Esophagus squamous epithelium (tissue), 5 donors: Measurements from ENCODE around the gene HNRNPA1L2. TPM values are rescaled to one million over a fixed set of nuclear protein-coding genes. Genes with fewer than 3 reads are reported as not detected.
"Not testable (repeated sequence)": the region's sequence is repeated elsewhere in the genome, so short reads cannot be mapped to it uniquely, and the experiment has no call there.

Experiments
- DNase-seq: peaks from one replicate; lab custom pipeline; 2025; lab: John Stamatoyannopoulos, UW
- H3K27ac ChIP-seq, 4 donors: fragments of 200-600 bp; sonication (generic); one replicate each; pipeline ENCODE4 v1.5.1; 2016 to 2019; ENCODE audit warnings: mild to moderate bottlenecking in 1 of 4
- H3K27me3 ChIP-seq, 4 donors: fragments of 200-600 bp; sonication (generic); 1 replicate in 3 of 4; 2 replicates in 1 of 4; pipeline versions ENCODE4 v1.5.1 to v1.6.0; 2017 to 2021; ENCODE audit warnings: antibody characterized with exemption in 1 of 4
- H3K36me3 ChIP-seq, 3 donors: fragments of 200-600 bp; sonication (generic); one replicate each; pipeline ENCODE4 v1.5.1; 2016 to 2019
- H3K4me1 ChIP-seq, 3 donors: fragments of 200-600 bp; sonication (generic); one replicate each; pipeline ENCODE4 v1.5.1; 2017 to 2019
- H3K4me3 ChIP-seq, 4 donors: fragments of 200-600 bp; sonication (generic); 1 replicate in 3 of 4; 2 replicates in 1 of 4; pipeline ENCODE4 v1.5.1; 2016 to 2019; ENCODE audit warnings: mild to moderate bottlenecking in 2 of 4, moderate library complexity in 1 of 4
- H3K9me3 ChIP-seq, 3 donors: fragments of 200-600 bp; sonication (generic); one replicate each; pipeline ENCODE4 v1.5.1; 2016 to 2019
- CTCF ChIP-seq, 6 experiments: fragments of 450-650 bp in 4 of 6; fragments of 200-600 bp in 2 of 6; sonication (generic) in 2 of 6; IDR thresholded peaks; one replicate each; pipeline ENCODE4 v1.5.1; 2016 to 2019; ENCODE audit warnings: antibody characterized with exemption in 6 of 6, mild to moderate bottlenecking in 4 of 6, moderate library complexity in 4 of 6
- POLR2A ChIP-seq, 4 donors: fragments of 450-650 bp; IDR thresholded peaks; one replicate each; pipeline ENCODE4 v1.6.1; 2017; ENCODE audit warnings: antibody characterized with exemption in 4 of 4, mild to moderate bottlenecking in 4 of 4, moderate library complexity in 3 of 4
- WGBS, 2 donors: methylation state at CpG; one replicate each; pipeline ENCODE4 v1.1.5; 2018; 5-methylcytosine and 5-hydroxymethylcytosine counted together
- intact Hi-C: fragments of 100-400 bp; cut with DNase I; formaldehyde crosslinking; loops from one replicate; pipeline ENCODE4 v1.15.0; 2022
- total RNA-seq, 4 donors: library from RNA; depleted of rRNA; stranded (reverse); fragments of >200 nt; gene quantifications; one replicate each; pipeline ENCODE4 v1.1.0, GENCODE V29; 2016
- donor health status: DM: yes; HTN: yes; CAD: no.

HNRNPA1L2 gene
- total RNA-seq, 4 donors from 2014 or later, result 1.9 to 6.9 (median 2.3) TPM

GRCh38 chr13:52599848-52600603 is 42.2 kb upstream of the HNRNPA1L2 start:
- H3K4me1 ChIP-seq, result peaks cover 11 to 25% (median 11%) of the 10 kb centered on the region in 3 donors
- WGBS, 2 donors, result 0 to 2% methylated on average over 4 to 6 of the region's 73 CpGs
- H3K27ac ChIP-seq, result peak overlapping the region; percentile 78 to 87 (median 83)
- H3K27me3 ChIP-seq, result no peaks in the 10 kb centered on the region
- peak overlapping the region; percentile 61 to 81 (median 68) for H3K4me3 ChIP-seq
- intact Hi-C loops, result no loop called here
- no peak for DNase-seq
- TF ChIP-seq CTCF (IDR thresholded peaks at IDR 0.05) (no peak), POLR2A (IDR thresholded peaks at IDR 0.05) (no peak)
- no peaks in the 10 kb centered on the region for H3K9me3 ChIP-seq
- no peaks in the 10 kb centered on the region for H3K36me3 ChIP-seq

GRCh38 chr13:52600666-52601065 is 41.6 kb upstream of the HNRNPA1L2 start:
- Histone ChIP-seq H3K36me3 (no peaks in the 10 kb centered on the region), H3K9me3 (no peaks in the 10 kb centered on the region), H3K27ac (peak overlapping the region; percentile 78 to 87 (median 83)), H3K27me3 (no peaks in the 10 kb centered on the region), H3K4me3 (peak overlapping the region; percentile 61 to 81 (median 68)), H3K4me1 (peaks cover 11 to 25% (median 11%) of the 10 kb centered on the region in 3 donors)
- DNase-seq, result no peak
- TF ChIP-seq CTCF (IDR thresholded peaks at IDR 0.05), result no peak
- TF ChIP-seq POLR2A (IDR thresholded peaks at IDR 0.05), result no peak
- intact Hi-C loops, result no loop called here
- 24 to 35% methylated on average over 3 of the region's 3 CpGs for WGBS, 2 donors

- H3K27me3 ChIP-seq, H3K9me3 ChIP-seq, H3K36me3 ChIP-seq, DNase-seq, H3K27ac ChIP-seq, H3K4me3 ChIP-seq, intact Hi-C loops: not testable (repeated sequence)
- WGBS, 2 donors, result 80 to 95% methylated on average over 1 to 3 of the region's 4 CpGs
- H3K4me1 ChIP-seq, result peaks cover 11 to 25% (median 11%) of the 10 kb centered on the region in 3 donors
Measured at GRCh38 chr13:52603316-52603715, 38.9 kb upstream of the HNRNPA1L2 start.

GRCh38 chr13:52606126-52606525 is 36.1 kb upstream of the HNRNPA1L2 start:
- H3K4me3 ChIP-seq, H3K27me3 ChIP-seq, H3K9me3 ChIP-seq, DNase-seq, H3K4me1 ChIP-seq, H3K27ac ChIP-seq, H3K36me3 ChIP-seq, intact Hi-C loops: not testable (repeated sequence)
- WGBS, 2 donors, result 56 to 82% methylated on average over 3 to 6 of the region's 6 CpGs

- H3K27ac ChIP-seq, H3K9me3 ChIP-seq, intact Hi-C loops, DNase-seq, H3K4me1 ChIP-seq, H3K27me3 ChIP-seq, H3K4me3 ChIP-seq, H3K36me3 ChIP-seq: not testable (repeated sequence)
- 45 to 70% methylated on average over 1 of the region's 1 CpG for WGBS, 2 donors
Measured at GRCh38 chr13:52606795-52607194, 35.4 kb upstream of the HNRNPA1L2 start.

- H3K27me3 ChIP-seq, intact Hi-C loops, H3K4me1 ChIP-seq, DNase-seq, H3K9me3 ChIP-seq, H3K36me3 ChIP-seq, H3K27ac ChIP-seq, H3K4me3 ChIP-seq: not testable (repeated sequence)
- WGBS, 2 donors, result 47 to 53% methylated on average over 8 of the region's 8 CpGs
Measured at GRCh38 chr13:52608184-52608583, 34.0 kb upstream of the HNRNPA1L2 start.

- H3K4me3 ChIP-seq, DNase-seq, H3K36me3 ChIP-seq, H3K27me3 ChIP-seq, H3K4me1 ChIP-seq, H3K27ac ChIP-seq, intact Hi-C loops, H3K9me3 ChIP-seq: not testable (repeated sequence)
- TF ChIP-seq CTCF (IDR thresholded peaks at IDR 0.05), result peak in 5 of 6 experiments; percentile 31 to 55 (median 37)
- WGBS, 2 donors, result 63 to 78% methylated on average over 9 to 10 of the region's 10 CpGs
Measured at GRCh38 chr13:52609013-52609606, 33.1 kb upstream of the HNRNPA1L2 start.

GRCh38 chr13:52610158-52610557 is 32.1 kb upstream of the HNRNPA1L2 start:
- H3K4me3 ChIP-seq, H3K9me3 ChIP-seq, H3K4me1 ChIP-seq, intact Hi-C loops, H3K36me3 ChIP-seq, H3K27ac ChIP-seq, DNase-seq, H3K27me3 ChIP-seq: not testable (repeated sequence)
- 86 to 95% methylated on average over 5 of the region's 5 CpGs for WGBS, 2 donors
